SJCRH30 (cell line): Measurements from ENCODE around the gene NCAN. TPM values are rescaled to one million over a fixed set of nuclear protein-coding genes. Genes with fewer than 3 reads are reported as not detected.
A peak's percentile ranks its signal among the peaks of the same experiment; 100 is the strongest.

Source experiments
- DNase-seq, 2 experiments: peaks; one replicate each; pipeline ENCODE4 v3.0.0-alpha.2; 2015 to 2020
- H3K27ac ChIP-seq: fragments of 250-450 bp; sonication (Bioruptor Pico); 2 replicates; pipeline ENCODE4 v1.5.1; 2020; ENCODE audit warnings: mild to moderate bottlenecking, moderate library complexity
- H3K27me3 ChIP-seq: fragments of 250-450 bp; sonication (Bioruptor Pico); 2 replicates; pipeline ENCODE4 v1.5.1; 2020; ENCODE audit warnings: mild to moderate bottlenecking, moderate library complexity
- H3K36me3 ChIP-seq: fragments of 250-450 bp; sonication (Bioruptor Pico); 2 replicates; pipeline ENCODE4 v1.5.1; 2020; ENCODE audit warnings: mild to moderate bottlenecking, moderate library complexity
- H3K4me1 ChIP-seq: fragments of 250-450 bp; sonication (Bioruptor Pico); 2 replicates; pipeline ENCODE4 v1.5.1; 2020; ENCODE audit warnings: mild to moderate bottlenecking, moderate library complexity
- H3K4me3 ChIP-seq: fragments of 250-450 bp; sonication (Bioruptor Pico); 2 replicates; pipeline ENCODE4 v1.5.1; 2020; ENCODE audit warnings: mild to moderate bottlenecking, moderate library complexity
- H3K9me3 ChIP-seq: fragments of 250-450 bp; sonication (Bioruptor Pico); replicated peaks from 2 replicates; pipeline ENCODE4 v1.5.1; 2020; ENCODE audit warnings: mild to moderate bottlenecking, moderate library complexity
- total RNA-seq: library from RNA; depleted of rRNA; stranded (reverse); fragments of >200 nt; shearing (Covaris generic); gene quantifications from 2 replicates; pipeline ENCODE4 v1.2.3, GENCODE V29; 2014

NCAN gene
- total RNA-seq, 1 experiment from 2014 or later = not detected

DNA sequence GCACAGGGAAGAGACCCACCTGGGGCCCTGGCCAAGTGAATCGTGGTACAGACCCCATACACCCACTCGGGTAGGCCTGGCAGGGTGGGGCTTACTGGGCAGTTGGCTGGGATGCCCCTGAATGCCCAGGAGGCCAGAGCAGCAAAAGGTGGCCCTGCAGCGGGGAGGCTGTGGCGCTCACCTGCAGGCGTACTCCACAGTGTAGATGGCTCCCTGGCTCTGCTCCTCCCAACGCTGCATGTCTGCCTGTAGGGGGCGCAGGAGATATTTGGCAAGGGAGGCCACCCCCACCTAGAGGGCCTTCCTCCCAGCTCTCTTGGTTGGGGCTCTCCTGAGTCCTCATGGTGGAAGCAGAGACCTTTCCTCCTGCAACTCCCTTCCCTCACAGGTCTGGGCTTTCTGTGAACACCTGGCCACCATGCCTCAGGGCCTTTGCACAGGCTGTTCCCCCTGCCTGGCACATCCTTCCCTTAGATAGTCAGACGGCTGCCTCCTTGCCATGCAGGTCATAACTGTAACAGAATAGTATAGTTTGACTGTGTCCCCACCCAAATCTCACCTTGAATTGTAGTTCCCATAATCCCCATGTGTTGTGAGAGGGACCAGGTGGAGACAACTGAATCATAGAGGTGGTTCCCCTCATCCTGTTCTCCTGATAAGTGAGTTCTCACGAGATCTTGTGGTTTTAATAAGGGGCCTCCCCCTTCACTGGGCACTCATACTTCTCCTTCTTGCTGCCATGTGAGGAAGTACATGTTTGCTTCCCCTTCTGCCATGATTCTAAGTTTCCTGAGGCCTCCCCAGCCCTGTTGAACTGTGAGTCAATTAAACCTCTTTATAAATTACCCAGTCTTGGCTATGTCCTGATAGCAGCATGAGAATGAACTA is 25.7 kb upstream of the NCAN start:
- Histone ChIP-seq H3K27ac (no peak overlapping the region), H3K4me1 (no peaks in the 10 kb centered on the region), H3K36me3 (no peaks in the 10 kb centered on the region), H3K9me3 (no peaks in the 10 kb centered on the region), H3K27me3 (no peaks in the 10 kb centered on the region), H3K4me3 (no peak overlapping the region)
- peak; percentile 67 to 75 for DNase-seq

DNA sequence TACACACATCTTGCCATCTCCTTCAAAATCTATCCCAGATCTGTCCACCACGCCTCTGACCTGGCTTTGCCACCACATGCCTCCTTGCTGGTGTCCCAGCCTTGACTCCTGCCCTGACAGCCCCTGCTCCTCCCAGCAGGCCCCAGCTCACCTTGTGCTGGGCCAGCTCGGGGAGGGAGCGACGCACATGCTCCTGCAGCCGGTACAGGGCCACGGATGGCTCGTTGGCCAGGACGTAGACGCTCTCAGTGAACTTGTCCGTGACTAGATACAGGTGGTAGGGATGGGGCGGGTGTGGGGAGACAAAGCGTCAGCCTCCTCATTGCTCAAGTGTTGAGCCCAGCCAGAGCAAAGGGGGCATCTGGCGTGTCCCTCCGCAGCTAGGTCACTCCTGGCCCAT is 25.0 kb upstream of the NCAN start:
- DNase-seq = no peak
- no peaks in the 10 kb centered on the region for H3K9me3 ChIP-seq

DNA sequence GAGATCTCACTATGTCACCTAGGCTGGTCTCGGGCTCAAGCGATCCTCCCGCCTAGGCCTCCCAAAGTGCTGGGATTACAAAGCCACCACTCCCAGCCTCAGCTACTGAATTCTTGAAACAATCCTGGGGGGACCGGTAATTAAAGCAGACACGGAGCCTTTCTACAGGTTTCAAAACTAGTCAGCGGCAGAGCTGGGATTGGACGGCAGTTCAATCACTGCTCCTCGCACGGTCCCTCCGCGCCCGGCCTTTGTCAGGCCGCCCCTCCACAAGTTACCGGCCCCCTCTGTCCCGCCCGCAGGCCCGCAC is 20.0 kb upstream of the NCAN start:
- Histone ChIP-seq H3K27me3 (no peaks in the 10 kb centered on the region), H3K36me3 (peaks cover 5% of the 10 kb centered on the region; the same call in 1 of the 2 replicates), H3K4me1 (no peaks in the 10 kb centered on the region), H3K27ac (peak overlapping the region; percentile 78), H3K4me3 (peak overlapping the region; percentile 68), H3K9me3 (no peaks in the 10 kb centered on the region)
- DNase-seq = no peak

More for the DNA sequence above, 25.0 kb upstream of the NCAN start:
- Histone ChIP-seq H3K4me1 (no peaks in the 10 kb centered on the region), H3K36me3 (no peaks in the 10 kb centered on the region), H3K4me3 (no peak overlapping the region), H3K27ac (no peak overlapping the region), H3K27me3 (no peaks in the 10 kb centered on the region)

DNA sequence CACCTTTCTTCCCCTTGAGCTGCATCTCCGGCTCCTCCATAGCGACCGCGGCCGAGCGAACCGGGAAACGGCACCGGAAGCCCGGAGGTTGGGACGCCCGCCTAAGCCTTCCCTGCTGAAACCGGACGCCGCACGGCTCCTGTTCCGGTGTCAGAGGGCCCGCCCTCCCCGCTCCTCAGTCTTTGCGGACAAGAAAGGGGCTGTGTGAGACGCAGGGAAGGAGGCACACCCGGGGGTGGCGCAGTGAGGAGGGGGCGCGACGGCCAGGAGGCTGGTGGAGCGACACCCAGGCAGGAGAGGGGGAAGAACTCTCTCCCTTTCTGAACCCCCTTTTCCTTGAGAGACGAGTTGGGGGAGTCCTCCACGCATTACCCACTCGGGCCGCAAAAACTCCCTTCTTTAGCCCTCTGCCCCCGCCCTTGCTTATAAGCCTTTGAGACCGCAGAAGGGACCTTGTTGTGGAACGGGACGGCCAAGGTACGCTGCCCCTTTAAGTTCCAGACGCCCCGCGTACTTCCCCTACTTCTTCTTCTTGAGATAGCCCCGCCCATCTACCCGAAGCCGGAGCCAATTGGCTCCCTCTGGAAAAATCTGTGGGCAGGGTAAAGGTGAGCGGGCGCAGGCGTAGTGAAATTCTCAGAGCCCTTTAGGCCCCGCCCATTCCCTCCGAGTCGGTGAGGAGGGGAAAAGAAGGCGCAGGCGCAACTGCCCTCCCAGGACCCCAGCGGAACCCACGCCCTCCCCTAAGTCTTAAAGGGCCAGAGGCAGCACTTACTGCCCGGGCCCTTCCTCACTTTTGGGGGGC is 19.5 kb upstream of the NCAN start, which contains the start of the genes BORCS8 and RFXANK:
Gene BORCS8, minus strand, starts transcription at position 75 of the 805 bp plus-strand sequence. Its CDS starts 35 bp downstream, at position 40.
Gene RFXANK, plus strand, starts transcription at position 181 of the 805 bp plus-strand sequence. CDS start 1,689 bp downstream, outside the sequence.
- Histone ChIP-seq H3K27ac (peak within 1 kb of the TSS; percentile 78), H3K4me1 (no peaks in the 10 kb centered on the region)

DNA sequence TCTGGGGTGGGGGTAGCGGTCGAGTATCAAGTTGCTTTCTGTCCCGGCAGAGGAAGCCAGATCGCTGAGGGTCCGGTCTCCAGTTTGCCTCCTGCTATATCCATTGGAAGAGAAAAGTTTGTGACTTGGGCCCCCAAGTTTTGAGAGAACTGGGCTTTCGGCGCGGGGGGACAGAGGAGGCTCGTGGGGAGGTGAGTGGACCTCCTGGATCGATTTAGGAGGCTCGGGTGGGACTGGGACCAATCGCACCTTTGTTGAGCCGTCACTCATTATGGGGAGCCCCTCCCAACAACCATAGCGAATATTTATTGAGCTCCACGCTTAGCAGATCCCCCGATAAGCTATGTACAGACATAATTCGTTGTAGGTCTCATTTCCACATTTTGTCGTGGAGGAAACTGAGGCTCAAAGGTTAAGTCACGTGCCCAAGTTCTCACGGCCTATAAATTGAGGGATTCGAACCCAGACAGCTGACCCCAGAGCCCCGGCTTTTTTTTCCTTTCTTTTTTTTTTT is 18.8 kb upstream of the NCAN start:
- no peaks in the 10 kb centered on the region for H3K27me3 ChIP-seq
- H3K4me1 ChIP-seq = no peaks in the 10 kb centered on the region
- H3K4me3 ChIP-seq = peak overlapping the region; percentile 68
- H3K36me3 ChIP-seq = peaks cover 12% of the 10 kb centered on the region; the same call in 1 of the 2 replicates
- DNase-seq = no peak
- H3K9me3 ChIP-seq = no peaks in the 10 kb centered on the region
- H3K27ac ChIP-seq = peak overlapping the region; percentile 60

More for the DNA sequence above, 19.5 kb upstream of the NCAN start, which contains the start of the genes BORCS8 and RFXANK:
- Histone ChIP-seq H3K36me3 (peaks cover 10% of the 10 kb centered on the region; the same call in 1 of the 2 replicates), H3K9me3 (no peaks in the 10 kb centered on the region), H3K4me3 (peak within 1 kb of the TSS; percentile 68), H3K27me3 (no peaks in the 10 kb centered on the region)
- peak; percentile 99 to 100 for DNase-seq

DNA sequence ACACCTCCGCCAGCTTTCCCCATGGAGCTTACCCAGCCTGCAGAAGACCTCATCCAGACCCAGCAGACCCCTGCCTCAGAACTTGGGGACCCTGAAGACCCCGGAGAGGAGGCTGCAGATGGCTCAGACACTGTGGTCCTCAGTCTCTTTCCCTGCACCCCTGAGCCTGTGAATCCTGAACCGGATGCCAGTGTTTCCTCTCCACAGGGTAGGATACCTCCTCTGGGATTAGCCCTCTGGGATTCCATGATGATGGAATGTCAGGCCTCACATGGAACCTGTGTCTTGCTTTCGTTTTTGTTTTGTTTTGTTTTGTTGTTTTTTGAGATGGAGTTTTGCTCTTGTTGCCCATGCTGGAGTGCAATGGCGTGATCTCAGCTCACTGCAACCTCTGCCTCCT is 17.8 kb upstream of the NCAN start:
- peaks cover 19% of the 10 kb centered on the region; the same call in 1 of the 2 replicates for H3K36me3 ChIP-seq
- no peak overlapping the region for H3K4me3 ChIP-seq
- no peak for DNase-seq
- H3K27ac ChIP-seq = no peak overlapping the region
- no peaks in the 10 kb centered on the region for H3K27me3 ChIP-seq
- H3K9me3 ChIP-seq = no peaks in the 10 kb centered on the region
- H3K4me1 ChIP-seq = no peaks in the 10 kb centered on the region

DNA sequence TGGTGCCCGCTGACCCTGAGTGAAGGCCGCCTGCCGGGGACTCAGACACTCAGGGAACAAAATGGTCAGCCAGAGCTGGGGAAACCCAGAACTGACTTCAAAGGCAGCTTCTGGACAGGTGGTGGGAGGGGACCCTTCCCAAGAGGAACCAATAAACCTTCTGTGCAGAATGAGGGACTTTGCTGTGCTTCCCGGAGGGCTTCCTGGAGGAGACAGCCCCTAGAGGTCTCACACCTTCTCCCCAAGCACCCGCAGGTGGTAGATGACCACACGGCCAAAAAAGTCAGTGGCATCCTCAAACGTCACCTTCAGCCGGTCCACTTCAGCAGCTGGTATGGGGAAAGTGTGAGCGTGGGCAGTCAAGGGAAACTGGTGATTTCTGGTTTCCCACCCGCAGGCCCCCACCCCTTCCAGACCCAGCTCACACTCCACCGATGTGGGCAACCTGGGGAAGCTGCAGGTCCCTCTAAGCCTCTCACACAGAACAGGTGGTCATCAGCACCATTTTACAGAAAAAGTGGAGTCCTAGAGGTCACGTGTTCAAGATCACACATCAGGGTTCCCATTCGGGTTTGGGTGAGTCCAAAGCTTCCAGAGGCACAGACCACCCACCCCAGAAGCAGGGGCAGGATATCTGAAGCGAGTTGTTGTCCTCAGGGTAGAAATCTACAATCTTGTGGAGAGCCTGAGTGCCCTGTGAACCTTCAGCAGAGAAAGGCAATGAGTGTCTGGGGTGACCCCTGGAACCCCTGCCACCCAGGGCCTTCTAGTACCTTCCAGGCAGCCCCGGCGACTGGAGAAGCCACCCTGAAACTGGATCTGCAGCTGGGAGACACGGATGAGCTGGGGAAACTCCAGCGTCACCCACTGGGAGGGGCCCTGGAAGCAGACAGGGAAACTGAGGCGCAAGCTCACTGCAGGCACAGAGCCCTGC is 9.8 kb upstream of the NCAN start:
- peaks cover 17% of the 10 kb centered on the region for H3K36me3 ChIP-seq
- H3K4me3 ChIP-seq = peak overlapping the region; percentile 65; the same call in 1 of the 2 replicates

DNA sequence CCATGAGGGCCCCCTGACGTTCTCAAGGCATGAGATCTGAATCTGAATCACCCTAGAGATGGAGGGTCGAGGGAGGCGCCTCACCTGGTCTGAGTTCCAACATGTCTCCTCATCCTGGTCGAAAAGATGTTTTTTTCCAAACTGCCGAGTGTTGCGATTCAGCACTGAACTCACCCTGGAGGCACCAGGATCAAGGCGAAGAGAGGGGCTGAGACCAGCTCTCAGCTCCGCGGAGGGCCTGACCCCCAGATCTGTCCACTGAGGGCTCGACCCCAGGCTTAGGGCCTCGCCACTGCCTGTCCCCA is 9.1 kb upstream of the NCAN start:
- no peak for DNase-seq
- no peaks in the 10 kb centered on the region for H3K4me1 ChIP-seq
- H3K9me3 ChIP-seq = no peaks in the 10 kb centered on the region
- peak overlapping the region; percentile 47 for H3K27ac ChIP-seq
- H3K36me3 ChIP-seq = peaks cover 13% of the 10 kb centered on the region
- H3K27me3 ChIP-seq = peaks cover 7% of the 10 kb centered on the region
- peak overlapping the region; percentile 65 for H3K4me3 ChIP-seq

More for the DNA sequence above, 9.8 kb upstream of the NCAN start:
- Histone ChIP-seq H3K27me3 (peaks cover 7% of the 10 kb centered on the region), H3K9me3 (no peaks in the 10 kb centered on the region), H3K27ac (no peak overlapping the region), H3K4me1 (no peaks in the 10 kb centered on the region)
- no peak for DNase-seq

DNA sequence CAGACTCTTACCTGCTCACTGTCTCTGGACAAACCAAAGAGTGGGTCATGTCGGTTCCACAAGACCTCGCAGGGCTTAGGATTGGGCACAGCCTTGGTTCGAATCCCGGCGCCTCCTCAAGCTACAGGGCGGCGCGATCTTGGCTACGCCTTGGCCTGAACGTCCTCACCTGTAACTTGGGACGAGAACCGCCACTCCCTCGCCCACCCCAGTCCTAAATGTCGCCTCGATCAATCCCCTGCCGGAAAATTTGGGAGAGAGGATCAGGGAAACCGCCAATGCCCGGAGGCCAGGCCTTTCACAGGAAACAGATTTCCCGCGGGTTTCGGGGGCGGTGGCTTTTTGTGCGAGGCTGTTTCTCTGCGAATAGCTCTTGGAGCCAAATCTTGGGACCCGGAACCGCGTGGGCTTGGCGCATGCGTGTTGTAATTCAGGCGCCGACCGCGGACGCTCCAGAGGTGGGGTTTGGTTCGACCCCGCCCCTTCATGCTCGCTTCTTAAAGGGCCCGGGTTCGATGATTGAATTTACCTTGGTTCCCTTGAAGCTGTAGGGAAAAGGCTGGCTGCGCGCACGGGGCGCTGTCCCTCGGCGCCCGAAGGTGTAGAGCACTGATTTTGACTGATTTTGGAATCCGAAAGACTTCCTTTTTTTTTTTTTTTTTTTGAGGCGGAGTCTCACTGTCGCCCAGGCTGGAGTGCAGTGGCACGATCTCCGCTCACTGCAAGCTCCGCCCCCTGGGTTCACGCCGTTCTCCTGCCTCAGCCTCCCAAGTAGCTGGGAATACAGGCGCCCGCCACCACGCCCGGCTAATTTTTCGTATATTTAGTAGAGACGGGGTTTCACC is 8.5 kb upstream of the NCAN start, which contains the start of gene NR2C2AP:
Gene NR2C2AP, minus strand, starts transcription at position 403 of the 845 bp plus-strand sequence. Its CDS starts 354 bp downstream, at position 49.
- Histone ChIP-seq H3K4me3 (peak within 1 kb of the TSS; percentile 65), H3K9me3 (no peaks in the 10 kb centered on the region), H3K4me1 (no peaks in the 10 kb centered on the region), H3K27ac (peak within 1 kb of the TSS; percentile 47), H3K27me3 (peaks cover 7% of the 10 kb centered on the region), H3K36me3 (peaks cover 10% of the 10 kb centered on the region)
- peak; percentile 91 to 97 for DNase-seq

DNA sequence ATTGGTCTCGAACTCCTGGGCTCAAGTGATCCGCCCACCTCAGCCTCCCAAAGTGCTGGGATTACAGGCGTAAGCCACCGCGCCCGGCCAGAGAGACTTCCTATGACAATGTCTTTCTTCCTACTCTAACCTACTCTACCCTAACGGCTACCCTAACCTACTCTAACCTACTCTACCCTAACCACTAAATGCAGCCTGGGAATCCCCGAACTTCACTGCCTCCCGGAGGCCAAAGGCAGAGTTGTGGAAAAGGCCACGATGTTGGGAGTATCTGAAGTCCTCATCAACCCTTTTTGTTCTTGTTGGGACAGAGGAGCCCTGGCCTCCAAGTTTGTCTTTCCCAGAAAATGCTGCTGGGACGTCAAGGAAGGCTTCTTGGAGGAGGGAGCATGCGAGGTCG is 7.6 kb upstream of the NCAN start:
- Histone ChIP-seq H3K36me3 (peaks cover 5% of the 10 kb centered on the region), H3K4me1 (no peaks in the 10 kb centered on the region), H3K9me3 (no peaks in the 10 kb centered on the region), H3K27ac (no peak overlapping the region), H3K4me3 (no peak overlapping the region), H3K27me3 (peaks cover 7% of the 10 kb centered on the region)
- no peak for DNase-seq

DNA sequence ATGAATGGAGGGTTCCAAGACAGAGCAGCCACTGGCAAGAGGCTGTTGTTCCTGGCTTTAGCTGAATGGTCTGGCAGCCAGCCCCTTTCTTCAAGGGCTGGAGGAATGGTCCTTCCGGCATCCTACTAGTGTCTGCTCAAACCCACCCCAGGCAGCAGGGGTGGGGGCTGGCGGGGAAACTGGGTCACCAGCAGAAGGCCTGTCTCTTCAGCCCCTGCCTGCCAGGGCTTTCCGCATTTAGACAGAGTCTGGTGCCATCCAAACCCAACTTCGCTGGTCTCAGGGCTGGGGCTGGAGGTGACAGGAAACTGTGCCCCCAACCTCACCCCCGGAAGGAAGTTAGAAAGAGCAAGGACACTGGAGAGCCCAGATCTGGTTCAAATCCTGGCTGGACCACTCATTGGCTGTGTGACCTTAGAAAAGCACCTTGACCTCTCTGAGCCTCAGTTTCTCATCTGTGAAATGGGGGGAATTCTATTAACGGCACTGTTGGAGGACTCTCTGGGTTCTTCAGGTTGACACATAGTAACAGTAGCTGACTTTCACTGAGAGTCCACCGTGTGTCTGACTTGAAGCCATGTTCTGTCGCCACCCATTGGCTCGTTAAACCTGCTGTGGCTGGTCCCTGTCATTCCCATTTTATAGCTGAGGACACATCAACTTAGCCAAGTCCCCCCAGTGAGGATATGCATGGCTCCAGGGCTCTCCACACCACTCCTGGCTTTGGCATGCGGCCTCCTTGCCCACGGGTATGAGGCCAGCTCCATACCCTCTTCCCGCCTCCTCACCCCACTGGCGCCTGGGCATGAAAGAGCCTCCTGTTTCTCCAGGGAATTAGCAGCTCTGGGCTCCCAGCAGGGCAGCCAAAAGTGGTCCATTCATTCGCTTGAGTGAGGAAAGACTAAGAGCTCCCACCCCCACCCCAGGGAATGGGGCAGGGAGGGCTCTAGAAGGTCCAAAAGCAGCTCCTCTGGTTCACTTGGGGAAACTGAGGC is 6.0 kb upstream of the NCAN start:
- no peaks in the 10 kb centered on the region for H3K9me3 ChIP-seq
- DNase-seq = no peak
- H3K4me1 ChIP-seq = no peaks in the 10 kb centered on the region
- H3K27me3 ChIP-seq = peaks cover 7% of the 10 kb centered on the region
- no peak overlapping the region for H3K4me3 ChIP-seq
- H3K27ac ChIP-seq = no peak overlapping the region
- peaks cover 2% of the 10 kb centered on the region; the same call in 1 of the 2 replicates for H3K36me3 ChIP-seq

DNA sequence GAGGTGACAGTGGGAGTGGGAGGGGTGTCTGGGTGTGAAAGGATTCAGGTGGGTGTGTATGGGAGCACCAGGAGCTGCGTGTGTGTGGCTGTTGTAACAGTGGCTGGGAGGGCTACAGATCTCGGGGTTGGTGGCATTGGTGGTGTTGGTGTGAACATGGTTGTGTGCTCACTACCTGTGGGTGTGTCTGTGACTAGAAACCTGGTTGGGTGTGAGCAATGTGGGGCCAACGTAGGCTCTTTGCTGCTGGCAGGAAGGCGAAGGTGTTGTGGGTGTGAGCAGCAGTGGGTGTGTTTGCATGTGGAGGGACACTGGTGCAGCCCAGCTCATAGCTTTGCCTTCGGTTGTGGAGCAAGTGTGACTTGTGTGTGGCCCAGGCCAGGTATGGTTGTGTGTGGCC is 4.8 kb upstream of the NCAN start:
- no peak for DNase-seq
- H3K27ac ChIP-seq = no peak overlapping the region
- peaks cover 7% of the 10 kb centered on the region for H3K27me3 ChIP-seq
- no peaks in the 10 kb centered on the region for H3K4me1 ChIP-seq
- H3K4me3 ChIP-seq = no peak overlapping the region
- no peaks in the 10 kb centered on the region for H3K9me3 ChIP-seq
- no peaks in the 10 kb centered on the region for H3K36me3 ChIP-seq
